Breast epithelium (tissue), 4 donors: Measurements from ENCODE around the gene ZNF816. TPM values are rescaled to one million over a fixed set of nuclear protein-coding genes. Genes with fewer than 3 reads are reported as not detected.

Experiments
- DNase-seq, 2 donors: peaks; one replicate each; pipeline ENCODE4 v3.0.0-alpha.2; 2019; ENCODE audit warnings: low spot score in 2 of 2
- H3K27ac ChIP-seq, 2 donors: fragments of 200-600 bp; sonication (generic) in 1 of 2; one replicate each; pipeline ENCODE4 v1.5.1; 2016 to 2019; ENCODE audit warnings: mild to moderate bottlenecking in 1 of 2
- H3K27me3 ChIP-seq, 2 donors: fragments of 200-600 bp; sonication (generic) in 1 of 2; one replicate each; pipeline versions ENCODE4 v1.5.1 to v1.6.0; 2017 to 2019; ENCODE audit warnings: control low read depth in 1 of 2, mild to moderate bottlenecking in 1 of 2
- H3K36me3 ChIP-seq: fragments of 200-600 bp; one replicate; pipeline ENCODE4 v1.5.1; 2019
- H3K4me1 ChIP-seq, 2 donors: fragments of 200-600 bp; sonication (generic); one replicate each; pipeline ENCODE4 v1.5.1; 2016 to 2019; ENCODE audit warnings: control low read depth in 1 of 2
- H3K4me3 ChIP-seq, 3 donors: fragments of 200-600 bp; sonication (generic); 1 replicate in 2 of 3; 2 replicates in 1 of 3; pipeline ENCODE4 v1.5.1; 2016 to 2019; ENCODE audit warnings: mild to moderate bottlenecking in 3 of 3, moderate library complexity in 2 of 3
- H3K9me3 ChIP-seq, 2 donors: fragments of 200-600 bp; sonication (generic) in 1 of 2; one replicate each; pipeline ENCODE4 v1.5.1; 2016 to 2019; ENCODE audit warnings: control low read depth in 1 of 2
- CTCF ChIP-seq, 3 donors: fragments of 450-650 bp; IDR thresholded peaks; one replicate each; pipeline ENCODE4 v1.5.1; 2016 to 2017; ENCODE audit warnings: antibody characterized with exemption in 3 of 3, mild to moderate bottlenecking in 3 of 3, moderate library complexity in 3 of 3
- POLR2A ChIP-seq: fragments of 450-650 bp; IDR thresholded peaks from one replicate; pipeline ENCODE4 v1.6.1; 2016; ENCODE audit warnings: antibody characterized with exemption, mild to moderate bottlenecking, moderate library complexity
- POLR2AphosphoS5 ChIP-seq, 3 donors: sonication (generic); formaldehyde crosslinking; IDR thresholded peaks; one replicate each; pipeline ENCODE4 v1.6.1; 2017; ENCODE audit warnings: antibody characterized with exemption in 3 of 3
- intact Hi-C: fragments of 100-400 bp; cut with DNase I; formaldehyde crosslinking; loops from one replicate; pipeline ENCODE4 v1.15.1; 2023; ENCODE audit warnings: low total_unique reads
- total RNA-seq, 3 donors: library from RNA; depleted of rRNA; stranded (reverse); fragments of >200 nt; gene quantifications; one replicate each; pipeline ENCODE4 v1.1.0, GENCODE V29; 2016

The ZNF816 gene
- total RNA-seq, 3 donors from 2014 or later, result 7.5 to 16.5 (median 15.1) TPM

GRCh38 chr19:52961981-52962380 is 700 bp downstream of the ZNF816 start:
- Histone ChIP-seq H3K9me3 (peaks cover 12 to 37% of the 10 kb centered on the region in 2 donors), H3K27me3 (no peaks in the 10 kb centered on the region), H3K4me3 (peak overlapping the region; percentile 67 to 79 (median 69)), H3K4me1 (no peaks in the 10 kb centered on the region), H3K27ac (peak overlapping the region; percentile 62 to 82), H3K36me3 (no peaks in the 10 kb centered on the region)
- intact Hi-C loops, result no loop called here
- TF ChIP-seq POLR2A, result no peak
- TF ChIP-seq CTCF (IDR thresholded peaks at IDR 0.05), result no peak
- no peak for TF ChIP-seq POLR2AphosphoS5 (IDR thresholded peaks at IDR 0.05)
- no peak for DNase-seq

DNA sequence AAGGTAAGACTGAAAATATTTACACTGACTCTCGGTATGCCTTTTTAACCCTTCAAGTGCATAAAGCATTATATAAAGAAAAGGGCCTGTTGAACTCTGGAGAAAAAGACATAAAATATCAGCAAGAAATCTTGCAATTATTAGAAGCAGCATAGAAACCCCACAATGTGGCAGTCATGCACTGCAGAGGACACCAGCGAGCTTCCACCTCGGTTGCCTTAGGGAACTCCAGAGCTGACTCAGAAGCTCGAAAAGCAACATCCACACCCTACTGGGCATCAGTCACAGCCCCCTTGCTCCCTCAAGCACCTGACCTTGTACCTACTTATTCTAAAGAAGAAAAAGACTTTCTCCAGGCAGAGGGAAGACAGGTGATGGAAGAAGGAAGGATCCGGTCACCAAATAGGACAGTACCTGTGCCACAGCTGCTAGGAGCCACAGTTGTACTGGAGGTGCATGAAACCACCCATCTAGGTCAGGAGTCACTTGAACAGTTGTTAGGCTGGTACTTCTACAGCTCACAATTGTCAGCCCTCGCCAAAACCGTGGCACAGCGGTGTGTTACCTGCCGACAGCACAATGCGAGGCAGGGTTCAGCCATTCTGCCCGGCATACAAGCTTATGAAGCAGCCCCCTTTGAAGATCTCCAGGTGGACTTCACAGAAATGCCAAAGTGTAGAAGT is 2.9 kb downstream of the ZNF816 start:
- Histone ChIP-seq H3K9me3 (peaks cover 28 to 56% of the 10 kb centered on the region in 2 donors), H3K4me1 (no peaks in the 10 kb centered on the region), H3K27me3 (no peaks in the 10 kb centered on the region), H3K27ac (no peak overlapping the region), H3K36me3 (no peaks in the 10 kb centered on the region), H3K4me3 (no peak overlapping the region)
- TF ChIP-seq CTCF (IDR thresholded peaks at IDR 0.05) (no peak), POLR2AphosphoS5 (IDR thresholded peaks at IDR 0.05) (no peak), POLR2A (no peak)
- no peak for DNase-seq
- intact Hi-C loops, result no loop called here

DNA sequence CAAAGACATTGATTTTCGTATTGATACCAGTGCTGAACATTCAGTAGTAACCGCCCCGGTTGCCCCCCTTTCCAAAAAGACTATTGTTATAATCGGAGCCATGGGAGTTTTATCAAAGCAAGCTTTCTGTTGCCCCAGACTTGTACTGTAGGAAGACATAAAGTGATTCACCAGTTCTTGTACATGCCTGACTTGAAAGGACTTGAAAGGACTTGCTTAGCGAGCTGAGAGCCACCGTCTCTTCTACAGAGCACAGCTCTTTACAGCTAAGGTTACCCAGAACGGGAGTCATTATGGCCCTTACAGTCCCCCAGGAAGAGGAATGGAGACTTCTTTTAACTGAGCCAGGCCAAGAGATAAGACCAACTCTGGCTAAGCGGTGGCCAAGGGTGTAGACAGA is 5.1 kb downstream of the ZNF816 start:
- no peak overlapping the region for H3K27ac ChIP-seq
- intact Hi-C loops, result no loop called here
- H3K27me3 ChIP-seq, result no peaks in the 10 kb centered on the region
- no peaks in the 10 kb centered on the region for H3K4me1 ChIP-seq
- H3K4me3 ChIP-seq, result no peak overlapping the region
- no peak for DNase-seq
- TF ChIP-seq POLR2A, result no peak
- TF ChIP-seq CTCF (IDR thresholded peaks at IDR 0.05), result no peak
- TF ChIP-seq POLR2AphosphoS5 (IDR thresholded peaks at IDR 0.05), result no peak
- peaks cover 36 to 69% of the 10 kb centered on the region in 2 donors for H3K9me3 ChIP-seq
- no peaks in the 10 kb centered on the region for H3K36me3 ChIP-seq

- peaks cover 36 to 75% of the 10 kb centered on the region in 2 donors for H3K9me3 ChIP-seq
Observed at GRCh38 chr19:52956917-52957316, 5.8 kb downstream of the ZNF816 start.

More at GRCh38 chr19:52956917-52957316, 5.8 kb downstream of the ZNF816 start:
- H3K4me3 ChIP-seq, result no peak overlapping the region
- H3K27ac ChIP-seq, result no peak overlapping the region
- no peaks in the 10 kb centered on the region for H3K27me3 ChIP-seq
- H3K36me3 ChIP-seq, result peaks cover 5% of the 10 kb centered on the region
- no peaks in the 10 kb centered on the region for H3K4me1 ChIP-seq
- intact Hi-C loops, result no loop called here
- TF ChIP-seq CTCF (IDR thresholded peaks at IDR 0.05) (no peak), POLR2AphosphoS5 (IDR thresholded peaks at IDR 0.05) (no peak), POLR2A (no peak)
- DNase-seq, result no peak
